HG02610 (cell line): ENCODE measurements around the gene TCP11L1.
"Not testable (repeated sequence)": the region's sequence is repeated elsewhere in the genome, so short reads cannot be mapped to it uniquely, and the experiment has no call there.

Source experiments
- ATAC-seq: cut with Tn5 transposase; IDR thresholded peaks from one replicate; pipeline ENCODE4 v1.9.1; 2021; ENCODE audit warnings: mild to moderate bottlenecking, moderate library complexity; ENCODE audit not compliant: unreplicated experiment

TCP11L1 gene

GRCh38 chr11:33064866-33065265 lies 25.5 kb downstream of the TCP11L1 start:
- no peak for ATAC-seq

GRCh38 chr11:33065445-33066178 lies 26.2 kb downstream of the TCP11L1 start:
- peak; percentile 38 for ATAC-seq

GRCh38 chr11:33067294-33067693 lies 27.9 kb downstream of the TCP11L1 start:
- no peak for ATAC-seq

DNA sequence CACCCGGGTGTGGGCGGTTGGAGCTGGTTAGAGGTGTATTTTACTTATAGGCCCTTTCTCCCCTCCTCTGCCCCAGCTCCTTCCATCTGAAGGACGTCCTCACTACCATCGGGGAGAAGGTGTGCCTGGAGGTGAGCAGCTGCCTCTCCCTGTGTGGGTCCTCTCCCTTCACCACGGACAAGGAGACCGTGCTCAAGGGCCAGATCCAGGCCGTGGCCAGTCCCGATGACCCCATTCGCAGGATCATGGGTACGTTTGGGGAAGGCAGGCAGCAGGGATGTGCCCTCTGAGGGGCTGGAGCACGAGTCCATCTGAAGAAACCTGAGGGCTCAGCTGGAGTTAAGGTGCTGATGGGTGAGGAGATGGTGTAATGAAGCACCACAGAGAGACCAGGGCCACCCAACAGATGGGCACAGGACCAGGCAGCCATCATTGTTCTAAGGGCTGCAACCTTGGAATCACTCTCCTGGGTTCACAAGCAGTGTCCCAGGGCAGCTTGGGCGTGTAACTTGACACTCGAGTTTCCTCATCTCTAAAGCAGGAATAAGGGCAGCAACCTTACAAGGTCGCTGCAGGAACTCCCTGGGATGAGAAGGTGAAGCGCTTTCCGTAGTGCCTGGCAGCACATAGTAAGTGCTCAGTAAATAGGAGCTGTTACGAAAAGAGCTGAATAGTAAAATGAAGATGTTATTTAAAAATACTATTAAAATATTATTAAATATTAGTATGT lies 29.4 kb downstream of the TCP11L1 start:
- no peak for ATAC-seq

- ATAC-seq: no peak
Measured at GRCh38 chr11:33072465-33072864, 33.1 kb downstream of the TCP11L1 start.

DNA sequence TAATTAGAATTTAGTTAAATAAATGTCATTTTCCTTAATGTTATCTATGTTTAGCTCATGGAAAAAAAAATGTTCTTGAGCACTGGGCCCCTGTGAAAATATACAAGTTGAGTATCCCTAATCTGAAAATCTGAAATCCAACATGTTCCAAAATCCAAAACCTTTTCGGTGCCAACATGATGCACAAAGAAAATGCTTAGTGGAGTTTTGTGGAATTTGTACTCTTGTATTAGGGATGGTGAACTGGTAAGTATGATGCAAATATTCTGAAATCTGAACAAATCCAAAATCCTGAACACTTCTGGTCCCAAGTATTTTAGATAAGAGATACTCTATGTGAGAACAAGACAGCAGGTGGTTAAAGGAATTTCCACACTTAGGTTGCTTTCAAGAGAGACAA lies 44.5 kb downstream of the TCP11L1 start:
- ATAC-seq: no peak

DNA sequence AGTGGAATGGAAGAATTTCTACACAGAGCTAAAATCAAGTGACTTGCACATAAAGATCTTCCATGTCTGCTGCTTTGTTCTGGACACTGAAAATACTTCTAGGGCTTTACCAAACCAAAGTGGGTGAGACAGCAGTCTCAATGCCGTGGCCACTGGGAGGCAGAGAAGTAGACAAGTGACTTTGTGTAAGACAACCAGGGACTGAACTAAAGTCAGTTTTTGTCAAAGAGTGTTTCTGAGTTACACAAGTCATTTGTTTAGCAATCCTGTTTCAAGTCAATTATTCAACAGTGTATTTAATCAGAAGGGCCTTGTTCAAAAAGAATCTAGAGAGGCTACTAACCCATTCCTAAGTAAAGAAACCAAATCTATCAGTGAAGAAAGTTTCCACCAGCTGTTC lies 46.6 kb downstream of the TCP11L1 start:
- no peak for ATAC-seq

GRCh38 chr11:33089776-33090175 lies 50.4 kb downstream of the TCP11L1 start:
- no peak for ATAC-seq

- ATAC-seq: no peak
Measured at GRCh38 chr11:33094157-33094556, 54.8 kb downstream of the TCP11L1 start.

GRCh38 chr11:33103836-33104235 lies 64.5 kb downstream of the TCP11L1 start:
- ATAC-seq: no peak

DNA sequence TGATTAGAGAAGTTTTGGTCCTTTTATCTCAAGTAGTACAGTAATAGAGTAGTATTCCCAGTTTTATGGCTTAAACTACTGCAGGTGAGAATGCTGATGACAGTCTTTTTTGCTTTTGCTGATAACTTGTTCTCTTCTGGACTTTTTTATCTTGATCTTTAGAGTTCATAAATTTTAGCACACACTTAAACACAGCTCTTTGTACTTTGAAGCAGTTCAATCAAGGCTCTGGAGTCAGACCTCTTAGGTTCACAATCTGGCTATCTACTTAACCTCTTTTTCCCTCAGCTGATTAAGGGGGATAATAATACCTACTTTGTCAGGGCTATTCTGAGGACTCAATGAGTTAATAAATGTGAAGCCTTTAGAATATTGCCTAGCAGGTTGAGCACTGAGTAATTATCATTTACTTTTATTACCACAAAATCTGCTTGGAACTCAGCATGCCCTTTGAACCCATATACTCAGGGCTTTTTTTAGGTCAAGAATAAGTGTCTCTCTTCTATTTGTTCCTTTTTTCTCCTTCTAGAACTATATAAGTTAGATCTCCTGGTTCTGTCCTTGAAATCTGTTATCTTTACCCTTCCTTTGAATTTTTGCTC lies 70.0 kb downstream of the TCP11L1 start:
- ATAC-seq: no peak

DNA sequence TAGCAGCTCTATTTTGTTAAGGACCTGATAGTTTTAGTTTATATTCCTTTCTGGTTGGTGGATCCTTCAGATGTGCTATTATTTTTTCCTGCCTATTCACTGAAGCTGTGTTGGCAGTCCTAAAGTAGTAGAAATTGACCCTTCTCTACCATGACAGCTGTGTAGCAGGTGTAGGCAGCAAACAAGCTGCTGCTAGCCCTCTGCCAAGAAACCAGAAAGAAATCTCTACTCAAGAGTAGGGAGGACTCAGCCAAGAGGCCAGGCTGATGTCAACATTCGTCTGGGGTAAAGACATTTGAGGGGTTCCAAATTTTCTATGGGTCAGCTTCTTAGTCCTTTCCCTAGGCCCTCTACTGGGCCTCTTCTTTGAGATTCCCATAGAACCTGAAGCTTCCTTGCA lies 70.7 kb downstream of the TCP11L1 start:
- ATAC-seq: no peak

- ATAC-seq: no peak
Measured at GRCh38 chr11:33116535-33116934, 77.2 kb downstream of the TCP11L1 start.

DNA sequence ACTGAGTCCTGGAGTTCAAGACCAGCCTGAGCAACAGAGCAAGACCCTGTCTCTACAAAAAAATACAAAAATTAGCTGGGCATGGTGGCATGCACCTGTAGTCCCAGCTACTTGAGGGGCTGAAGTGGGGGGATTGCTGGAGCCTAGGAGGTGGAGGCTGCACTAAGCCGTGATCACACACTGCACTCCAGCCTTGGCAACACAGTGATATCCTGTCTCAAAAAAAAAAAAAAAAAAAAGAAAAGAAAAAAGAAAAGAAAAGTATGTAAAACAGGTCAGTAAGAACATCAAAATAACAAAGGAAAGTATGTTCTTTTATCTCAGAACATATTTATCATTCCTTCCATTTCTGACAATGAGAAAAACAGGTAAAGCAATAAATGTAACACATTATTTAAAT lies 83.3 kb downstream of the TCP11L1 start:
- not testable (repeated sequence) for ATAC-seq
